H9 (cell line): ENCODE data around the gene EFNA5. TPM values are rescaled to one million over a fixed set of nuclear protein-coding genes. Genes with fewer than 3 reads are reported as not detected.

Experiments
- DNase-seq: peaks from one replicate; pipeline ENCODE4 v3.0.0-alpha.2; 2017
- H2AFZ ChIP-seq: one replicate; pipeline ENCODE4 v1.6.1; 2013; ENCODE audit warnings: mild to moderate bottlenecking, low read length, control low read depth, moderate library complexity
- H2AK5ac ChIP-seq: 2 replicates; pipeline ENCODE4 v1.6.1; 2013; ENCODE audit warnings: low read length, control low read depth, mixed read lengths; ENCODE audit not compliant: insufficient read length
- H2BK120ac ChIP-seq: one replicate; pipeline ENCODE4 v1.6.1; 2013; ENCODE audit warnings: low read depth, mild to moderate bottlenecking, low read length, control low read depth, inconsistent platforms; ENCODE audit not compliant: poor library complexity, severe bottlenecking
- H2BK12ac ChIP-seq: 2 replicates; pipeline ENCODE4 v1.6.1; 2013; ENCODE audit warnings: low read length, control low read depth, mixed read lengths, low read depth; ENCODE audit not compliant: insufficient read length
- H2BK15ac ChIP-seq: 2 replicates; pipeline ENCODE4 v1.6.1; 2013; ENCODE audit warnings: low read depth, low read length, control low read depth
- H2BK20ac ChIP-seq: one replicate; pipeline ENCODE4 v1.6.1; 2013; ENCODE audit warnings: low read depth, mild to moderate bottlenecking, low read length, control low read depth, inconsistent platforms; ENCODE audit not compliant: poor library complexity, severe bottlenecking
- H2BK5ac ChIP-seq: 2 replicates; pipeline ENCODE4 v1.6.1; 2013; ENCODE audit warnings: low read length, control low read depth, mixed read lengths; ENCODE audit not compliant: insufficient read length
- H3K14ac ChIP-seq: 2 replicates; pipeline ENCODE4 v1.6.1; 2013; ENCODE audit warnings: low read length, control low read depth; ENCODE audit not compliant: insufficient read depth
- H3K18ac ChIP-seq: 2 replicates; pipeline ENCODE4 v1.6.1; 2013; ENCODE audit warnings: low read depth, mild to moderate bottlenecking, mixed read lengths, low read length, control low read depth; ENCODE audit not compliant: insufficient read length
- H3K23ac ChIP-seq: 2 replicates; pipeline ENCODE4 v1.6.1; 2013; ENCODE audit warnings: low read length, control low read depth, mixed read lengths, low read depth; ENCODE audit not compliant: insufficient read length
- H3K23me2 ChIP-seq: 2 replicates; pipeline ENCODE4 v1.6.1; 2013; ENCODE audit warnings: low read depth, mild to moderate bottlenecking, mixed read lengths, low read length, control low read depth; ENCODE audit not compliant: insufficient read length, poor library complexity, severe bottlenecking
- H3K27ac ChIP-seq: 2 replicates; pipeline ENCODE4 v1.5.1; 2013; ENCODE audit warnings: low read length, control low read depth, mixed read lengths, low read depth; ENCODE audit not compliant: insufficient read length
- H3K27me3 ChIP-seq: 2 replicates; pipeline ENCODE4 v1.6.1; 2013; ENCODE audit warnings: low read length, control low read depth, inconsistent platforms; ENCODE audit not compliant: insufficient read depth
- H3K4ac ChIP-seq: 2 replicates; pipeline ENCODE4 v1.6.1; 2013; ENCODE audit warnings: low read depth, mild to moderate bottlenecking, control low read depth, inconsistent platforms, low read length, moderate library complexity
- H3K4me1 ChIP-seq: 2 replicates; pipeline ENCODE4 v1.6.1; 2013; ENCODE audit warnings: low read length, control low read depth, inconsistent platforms; ENCODE audit not compliant: insufficient read depth
- H3K4me2 ChIP-seq: 2 replicates; pipeline ENCODE4 v1.6.1; 2013; ENCODE audit warnings: low read length, control low read depth, mixed read lengths; ENCODE audit not compliant: insufficient read length, insufficient read depth
- H3K56ac ChIP-seq: 2 replicates; pipeline ENCODE4 v1.6.1; 2013; ENCODE audit warnings: low read depth, mild to moderate bottlenecking, mixed read lengths, low read length, control low read depth; ENCODE audit not compliant: insufficient read length
- H3K79me1 ChIP-seq: 2 replicates; pipeline ENCODE4 v1.6.1; 2013; ENCODE audit warnings: low read depth, mild to moderate bottlenecking, moderate library complexity, low read length, control low read depth, inconsistent platforms; ENCODE audit not compliant: insufficient read depth, poor library complexity, severe bottlenecking
- H3K79me2 ChIP-seq: 2 replicates; pipeline ENCODE4 v1.6.1; 2013; ENCODE audit warnings: low read length, control low read depth, inconsistent platforms; ENCODE audit not compliant: insufficient read depth
- H3K9ac ChIP-seq: 2 replicates; pipeline ENCODE4 v1.6.1; 2013; ENCODE audit warnings: low read length, control low read depth, mixed read lengths; ENCODE audit not compliant: insufficient read length; ENCODE audit errors: extremely low read depth
- H3K9me3 ChIP-seq: one replicate; pipeline ENCODE4 v1.6.1; 2013; ENCODE audit warnings: low read depth, low read length, inconsistent platforms; ENCODE audit not compliant: control insufficient read depth
- H3T11ph ChIP-seq: one replicate; pipeline ENCODE4 v1.6.1; 2013; ENCODE audit warnings: mild to moderate bottlenecking, low read length, control low read depth, inconsistent platforms
- H4K20me1 ChIP-seq: one replicate; pipeline ENCODE4 v1.6.1; 2013; ENCODE audit not compliant: control insufficient read depth, insufficient read length, insufficient read depth
- H4K5ac ChIP-seq: 2 replicates; pipeline ENCODE4 v1.6.1; 2013; ENCODE audit warnings: low read depth, mild to moderate bottlenecking, mixed read lengths, low read length, control low read depth; ENCODE audit not compliant: insufficient read length
- H4K8ac ChIP-seq: replicated peaks from 2 replicates; pipeline ENCODE4 v1.6.1; 2013; ENCODE audit warnings: low read length, control low read depth, mixed read lengths, low read depth; ENCODE audit not compliant: insufficient read length
- H4K91ac ChIP-seq: 2 replicates; pipeline ENCODE4 v1.6.1; 2013; ENCODE audit warnings: low read depth, mild to moderate bottlenecking, moderate library complexity, mixed read lengths, low read length, control low read depth; ENCODE audit not compliant: insufficient read length
- H3K27ac Mint-ChIP-seq, 3 experiments: 2 replicates in 2 of 3; 3 replicates in 1 of 3; pipeline ENCODE4 v1.8.0; 2020 to 2021; ENCODE audit warnings: mixed read lengths in 3 of 3, mild to moderate bottlenecking in 1 of 3, moderate library complexity in 1 of 3
- H3K27me3 Mint-ChIP-seq: 2 replicates; pipeline ENCODE4 v1.8.0; 2021; ENCODE audit warnings: low read depth, mild to moderate bottlenecking, moderate library complexity, mixed read lengths
- H3K36me3 Mint-ChIP-seq, 3 experiments: 2 replicates in 2 of 3; 3 replicates in 1 of 3; pipeline ENCODE4 v1.8.0; 2020 to 2021; ENCODE audit warnings: low read depth in 3 of 3, mixed read lengths in 3 of 3; ENCODE audit not compliant: insufficient read depth in 1 of 3
- H3K4me1 Mint-ChIP-seq, 2 experiments: 2 replicates each; pipeline ENCODE4 v1.8.0; 2020; ENCODE audit warnings: mixed read lengths in 2 of 2
- H3K4me3 Mint-ChIP-seq, 2 experiments: 2 replicates in 1 of 2; 3 replicates in 1 of 2; pipeline ENCODE4 v1.8.0; 2020 to 2021; ENCODE audit warnings: mild to moderate bottlenecking in 2 of 2, mixed read lengths in 2 of 2, moderate library complexity in 1 of 2
- H3K9me3 Mint-ChIP-seq, 2 experiments: 2 replicates in 1 of 2; 3 replicates in 1 of 2; pipeline ENCODE4 v1.8.0; 2020; ENCODE audit warnings: mild to moderate bottlenecking in 2 of 2, mixed read lengths in 2 of 2, moderate library complexity in 1 of 2
- total RNA-seq: library from RNA; stranded (reverse); gene quantifications from 2 replicates; pipeline ENCODE4 v1.2.1, GENCODE V29; 2021
- TF ChIP-seq, protein P1 (sequence below): fragments of 200-600 bp; sonication (generic); conservative IDR thresholded peaks from 3 replicates; pipeline ENCODE4 v1.8.0; 2021; ENCODE audit warnings: antibody characterized with exemption, mild to moderate bottlenecking

EFNA5 gene
- total RNA-seq, 1 experiment from 2014 or later: 20.4 TPM

DNA sequence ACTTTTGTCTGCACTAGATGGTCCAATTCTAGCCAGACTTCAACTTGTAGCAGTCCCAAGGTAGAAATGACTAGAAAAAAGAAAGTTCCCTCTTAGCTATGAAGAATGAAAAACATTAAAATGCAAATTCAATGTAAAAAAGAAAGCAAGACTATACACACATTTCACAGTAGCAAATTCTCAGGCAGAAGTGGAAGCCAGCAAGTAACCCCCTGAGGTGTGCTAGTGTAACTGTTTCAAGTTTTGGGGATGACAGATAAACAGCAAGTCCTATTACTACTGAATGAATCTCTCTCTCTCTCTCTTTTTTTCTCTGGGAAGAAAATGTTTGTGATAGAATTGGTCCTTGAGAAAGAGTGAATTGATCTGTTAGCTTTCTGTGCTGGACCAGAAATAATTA is 185.6 kb downstream of the EFNA5 start:
- no peak overlapping the region for H3K18ac ChIP-seq
- H2BK5ac ChIP-seq: no peak overlapping the region
- H3K9ac ChIP-seq: no peak overlapping the region
- H4K91ac ChIP-seq: no peak overlapping the region
- TF ChIP-seq, protein P1, sequence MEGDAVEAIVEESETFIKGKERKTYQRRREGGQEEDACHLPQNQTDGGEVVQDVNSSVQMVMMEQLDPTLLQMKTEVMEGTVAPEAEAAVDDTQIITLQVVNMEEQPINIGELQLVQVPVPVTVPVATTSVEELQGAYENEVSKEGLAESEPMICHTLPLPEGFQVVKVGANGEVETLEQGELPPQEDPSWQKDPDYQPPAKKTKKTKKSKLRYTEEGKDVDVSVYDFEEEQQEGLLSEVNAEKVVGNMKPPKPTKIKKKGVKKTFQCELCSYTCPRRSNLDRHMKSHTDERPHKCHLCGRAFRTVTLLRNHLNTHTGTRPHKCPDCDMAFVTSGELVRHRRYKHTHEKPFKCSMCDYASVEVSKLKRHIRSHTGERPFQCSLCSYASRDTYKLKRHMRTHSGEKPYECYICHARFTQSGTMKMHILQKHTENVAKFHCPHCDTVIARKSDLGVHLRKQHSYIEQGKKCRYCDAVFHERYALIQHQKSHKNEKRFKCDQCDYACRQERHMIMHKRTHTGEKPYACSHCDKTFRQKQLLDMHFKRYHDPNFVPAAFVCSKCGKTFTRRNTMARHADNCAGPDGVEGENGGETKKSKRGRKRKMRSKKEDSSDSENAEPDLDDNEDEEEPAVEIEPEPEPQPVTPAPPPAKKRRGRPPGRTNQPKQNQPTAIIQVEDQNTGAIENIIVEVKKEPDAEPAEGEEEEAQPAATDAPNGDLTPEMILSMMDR: no peak
- no peak overlapping the region for H2BK120ac ChIP-seq
- H4K5ac ChIP-seq: no peak overlapping the region
- H4K20me1 ChIP-seq: no peaks in the 10 kb centered on the region
- no peaks in the 10 kb centered on the region for H3K9me3 ChIP-seq
- Mint-ChIP-seq H3K27ac (no peak overlapping the region), H3K9me3 (no peaks in the 10 kb centered on the region), H3K4me3 (no peak overlapping the region), H3K27me3 (no peaks in the 10 kb centered on the region), H3K36me3 (peaks cover 0 to 5% (median 2%) of the 10 kb centered on the region in 3 experiments; a peak in 2 of 7 replicates), H3K4me1 (peaks cover 55 to 58% of the 10 kb centered on the region in 2 experiments)
- no peaks in the 10 kb centered on the region for H3K23me2 ChIP-seq
- no peak for DNase-seq
- H3K79me1 ChIP-seq: no peaks in the 10 kb centered on the region
- H3K23ac ChIP-seq: no peak overlapping the region
- H3K79me2 ChIP-seq: no peaks in the 10 kb centered on the region
- no peak overlapping the region for H3K14ac ChIP-seq
- no peak overlapping the region for H2BK12ac ChIP-seq
- H3K4me1 ChIP-seq: no peaks in the 10 kb centered on the region; the same call in 1 of the 2 replicates
- H3K4ac ChIP-seq: no peak overlapping the region
- H2BK15ac ChIP-seq: no peak overlapping the region
- H3K4me2 ChIP-seq: no peak overlapping the region
- no peak overlapping the region for H2BK20ac ChIP-seq
- H4K8ac ChIP-seq: no peak overlapping the region
- H3K27me3 ChIP-seq: no peaks in the 10 kb centered on the region
- H2AK5ac ChIP-seq: no peak overlapping the region
- H3T11ph ChIP-seq: no peak overlapping the region
- H2AFZ ChIP-seq: no peak overlapping the region
- no peak overlapping the region for H3K27ac ChIP-seq
- no peak overlapping the region for H3K56ac ChIP-seq
